ENCODE measurements around the gene MPIG6B.

GRCh38 chr6:31706599-31706998, 16.6 kb upstream of the MPIG6B start, which contains the start of gene LY6G6F:
- TF ChIP-seq CTCF (conservative IDR thresholded peaks at IDR 0.05) (no peak), ZFX (IDR thresholded peaks at IDR 0.05) (no peak)

Measured in C4-2B (cell line).